Aorta (tissue), 5 donors: Measurements from ENCODE around the gene TIMM10B. TPM values are rescaled to one million over a fixed set of nuclear protein-coding genes. Genes with fewer than 3 reads are reported as not detected.

Source experiments
- ATAC-seq: fragments of 200-7000 bp; cut with Tn5 transposase; one replicate; pipeline ENCODE4 v1.9.1; 2022; ENCODE audit warnings: moderate library complexity; ENCODE audit not compliant: low FRiP score
- DNase-seq, 2 donors: peaks; one replicate each; pipeline ENCODE4 v3.0.0-alpha.2; 2020
- H3K27ac ChIP-seq, 2 donors: one replicate each; pipeline ENCODE4 v1.5.1; 2013; ENCODE audit warnings: low read length in 2 of 2, mild to moderate bottlenecking in 2 of 2, moderate library complexity in 2 of 2, control low read depth in 1 of 2, inconsistent platforms in 1 of 2, low read depth in 1 of 2
- H3K27me3 ChIP-seq, 2 donors: one replicate each; pipeline ENCODE4 v1.6.1; 2013; ENCODE audit warnings: control low read depth in 1 of 2, low read length in 1 of 2, mild to moderate bottlenecking in 1 of 2, moderate library complexity in 1 of 2; ENCODE audit not compliant: insufficient read depth in 2 of 2, control insufficient read depth in 1 of 2
- H3K36me3 ChIP-seq, 2 donors: one replicate each; pipeline ENCODE4 v1.6.1; 2013; ENCODE audit warnings: control low read depth in 1 of 2, low read length in 1 of 2, mild to moderate bottlenecking in 1 of 2; ENCODE audit not compliant: insufficient read depth in 2 of 2, control insufficient read depth in 1 of 2
- H3K4me1 ChIP-seq, 2 donors: one replicate each; pipeline ENCODE4 v1.6.1; 2013; ENCODE audit warnings: low read length in 2 of 2, control low read depth in 1 of 2, mild to moderate bottlenecking in 1 of 2, moderate library complexity in 1 of 2; ENCODE audit not compliant: insufficient read depth in 2 of 2, control insufficient read depth in 1 of 2
- H3K4me3 ChIP-seq, 2 donors: one replicate each; pipeline ENCODE4 v1.5.1; 2013; ENCODE audit warnings: low read length in 2 of 2, control low read depth in 1 of 2, mild to moderate bottlenecking in 1 of 2
- H3K9me3 ChIP-seq: one replicate; pipeline ENCODE4 v1.6.1; 2013; ENCODE audit warnings: mild to moderate bottlenecking, low read length; ENCODE audit not compliant: control insufficient read depth
- WGBS, 2 donors: extraction: QIAGEN DNeasy Blood & Tissue Kit; methylation state at CpG; one replicate each; pipeline ENCODE4 v1.1.7; 2013; 5-methylcytosine and 5-hydroxymethylcytosine counted together
- intact Hi-C, 2 donors: fragments of 100-400 bp; cut with DNase I; formaldehyde crosslinking; loops; one replicate each; pipeline versions ENCODE4 v1.14.2 to v1.15.0; 2022
- polyA plus RNA-seq, 2 donors: library from polyadenylated mRNA; stranded (reverse); fragments of 200-250 nt; gene quantifications; one replicate each; pipeline ENCODE4 v1.2.3, GENCODE V29; 2013
- total RNA-seq, 2 donors: library from RNA; stranded (reverse); fragmentation: NEBNext Ultra II Directional; extraction: Animal tissue kit (Norgen Biotek cat#: 25700); gene quantifications; one replicate each; pipeline ENCODE4 v1.2.1, GENCODE V29; 2021
- donor health status: healthy with polysubstance abuse.
- donor health status: Bipolar disorder and iron deficiency.
- donor health status: DM: no; HTN: no; CAD: no.
- donor health status: DM: no; HTN: no; CAD: no.
- donor health status: DM: yes; HTN: yes; CAD: no.

Gene TIMM10B
- total and polyA plus RNA-seq, 4 donors = 21.0 to 39.1 (median 34.2) TPM

DNA sequence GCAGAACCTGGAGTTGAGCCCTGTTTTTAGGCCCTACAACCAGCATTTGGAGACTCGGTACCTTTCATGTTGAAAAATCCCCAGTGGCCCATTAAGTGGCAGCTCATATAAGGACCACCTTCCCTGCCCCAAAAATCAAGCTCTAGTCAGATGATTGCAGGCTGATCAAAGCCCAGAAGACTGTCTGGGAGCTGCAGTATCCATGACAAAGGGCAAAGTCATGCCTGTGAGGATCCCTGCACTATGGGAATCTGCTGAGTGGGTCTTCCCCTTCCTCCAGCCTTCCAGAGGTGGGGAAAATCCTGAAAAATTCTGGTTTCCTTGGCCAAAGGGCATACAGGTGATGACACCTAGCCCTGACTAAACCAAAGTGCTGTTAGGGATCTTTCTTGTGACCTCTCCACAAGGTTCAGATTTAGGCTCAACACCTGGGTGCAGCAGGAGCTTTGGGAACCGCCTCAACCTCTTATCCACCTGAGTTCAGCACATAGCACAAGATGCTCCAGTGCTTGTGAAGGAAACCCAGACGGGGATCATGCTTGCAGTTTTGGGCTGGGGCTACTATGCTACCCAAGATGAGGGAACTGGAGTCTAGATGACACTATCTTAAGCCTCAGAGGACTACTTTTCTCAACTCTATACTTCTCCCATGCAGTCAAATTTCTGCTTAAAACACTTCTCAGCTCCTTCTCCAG lies 6.3 kb upstream of the TIMM10B start:
- Histone ChIP-seq H3K27me3 (no peaks in the 10 kb centered on the region), H3K4me3 (no peak overlapping the region), H3K4me1 (no peaks in the 10 kb centered on the region), H3K9me3 (no peaks in the 10 kb centered on the region), H3K27ac (peak overlapping the region in 1 of 2 donors; percentile 32), H3K36me3 (peaks cover 0 to 3% of the 10 kb centered on the region in 2 donors)
- 52 to 55% methylated on average over 3 of the region's 3 CpGs for WGBS, 2 donors
- DNase-seq (no peak), ATAC-seq (no peak)
- intact Hi-C loops = loop anchor here in 1 of 2 donors (5.0 kb wide), 1 partner anchor 38 kb away; no protein-coding TSS in a partner anchor

DNA sequence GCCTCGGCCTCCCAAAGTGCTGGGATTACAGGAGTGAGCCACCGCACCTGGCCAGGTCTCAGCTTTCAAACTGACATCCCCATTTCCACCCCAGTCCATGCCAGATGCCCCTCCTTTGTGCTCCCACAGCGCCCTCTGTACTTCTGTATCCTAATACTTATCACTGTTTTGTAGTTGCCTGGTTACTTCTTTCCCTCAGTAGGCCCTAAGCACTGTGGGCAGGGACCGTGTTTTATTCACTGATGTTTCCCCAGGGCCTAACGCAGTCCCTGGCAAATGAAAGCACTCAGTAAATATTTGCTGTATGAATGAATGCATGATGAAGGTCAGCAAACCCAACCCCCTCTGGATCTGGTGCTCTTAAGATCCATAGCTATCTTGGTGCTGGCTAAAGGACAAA lies 5.4 kb upstream of the TIMM10B start:
- Histone ChIP-seq H3K36me3 (peaks cover 0 to 3% of the 10 kb centered on the region in 2 donors), H3K9me3 (no peaks in the 10 kb centered on the region), H3K4me1 (no peaks in the 10 kb centered on the region), H3K27ac (no peak overlapping the region), H3K4me3 (no peak overlapping the region), H3K27me3 (no peaks in the 10 kb centered on the region)
- intact Hi-C loops = no loop called here
- whole genome bisulfite sequencing, 2 donors = 63 to 73% methylated on average over 5 of the region's 5 CpGs
- DNase-seq = no peak
- ATAC-seq = no peak

DNA sequence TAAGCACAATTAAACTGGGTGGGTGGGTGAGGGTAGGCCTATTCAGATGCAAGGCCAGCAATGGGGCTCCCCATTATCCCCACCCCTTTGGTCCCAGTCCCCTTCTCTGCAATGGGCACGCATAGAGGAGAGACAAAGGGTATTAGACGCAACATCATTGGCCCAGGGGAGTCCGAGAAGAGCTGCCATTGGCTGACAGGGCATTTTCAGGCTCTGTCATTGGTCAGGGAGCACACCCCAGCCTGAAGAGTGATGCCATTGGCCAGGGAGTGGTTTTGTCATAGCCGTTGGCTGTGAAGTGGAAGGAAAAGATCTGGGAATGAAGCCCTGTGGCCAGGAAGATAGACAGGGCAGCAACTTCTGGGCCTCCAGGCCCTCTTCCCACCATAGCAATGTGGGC lies 4.7 kb upstream of the TIMM10B start:
- 79 to 89% methylated on average over 4 of the region's 4 CpGs for WGBS, 2 donors
- no peak for ATAC-seq
- no peak overlapping the region for H3K27ac ChIP-seq
- no peaks in the 10 kb centered on the region for H3K27me3 ChIP-seq
- H3K9me3 ChIP-seq = no peaks in the 10 kb centered on the region
- no peak for DNase-seq
- no peak overlapping the region for H3K4me3 ChIP-seq
- peaks cover 0 to 3% of the 10 kb centered on the region in 2 donors for H3K36me3 ChIP-seq
- H3K4me1 ChIP-seq = no peaks in the 10 kb centered on the region
- intact Hi-C loops = no loop called here

GRCh38 chr11:6480299-6480914 lies 894 bp upstream of the TIMM10B start:
- Histone ChIP-seq H3K4me3 (peak overlapping the region; percentile 68 to 78), H3K36me3 (peaks cover 0 to 3% of the 10 kb centered on the region in 2 donors), H3K4me1 (peaks cover 0 to 2% of the 10 kb centered on the region in 2 donors), H3K9me3 (no peaks in the 10 kb centered on the region), H3K27ac (peak overlapping the region in 1 of 2 donors; percentile 75), H3K27me3 (no peaks in the 10 kb centered on the region)
- 32 to 34% methylated on average over 9 of the region's 9 CpGs for WGBS, 2 donors
- no peak for DNase-seq
- no peak for ATAC-seq
- intact Hi-C loops = loop anchor here in 1 of 2 donors (5.0 kb wide), 1 partner anchor 202 kb away; the partner anchor contains the start of gene MRPL17

GRCh38 chr11:6481924-6482275 lies 599 bp downstream of the TIMM10B start:
- DNase-seq (no peak), ATAC-seq (no peak)
- 2 to 9% methylated on average over 13 of the region's 13 CpGs for WGBS, 2 donors
- H3K4me3 ChIP-seq = peak overlapping the region; percentile 30 to 56
- H3K36me3 ChIP-seq = peaks cover 0 to 3% of the 10 kb centered on the region in 2 donors
- H3K9me3 ChIP-seq = no peaks in the 10 kb centered on the region
- intact Hi-C loops = loop anchor here in 1 of 2 donors (5.0 kb wide), 1 partner anchor 200 kb away; the partner anchor contains the start of gene MRPL17
- peaks cover 0 to 2% of the 10 kb centered on the region in 2 donors for H3K4me1 ChIP-seq
- H3K27ac ChIP-seq = peak overlapping the region in 1 of 2 donors; percentile 30
- H3K27me3 ChIP-seq = no peaks in the 10 kb centered on the region

DNA sequence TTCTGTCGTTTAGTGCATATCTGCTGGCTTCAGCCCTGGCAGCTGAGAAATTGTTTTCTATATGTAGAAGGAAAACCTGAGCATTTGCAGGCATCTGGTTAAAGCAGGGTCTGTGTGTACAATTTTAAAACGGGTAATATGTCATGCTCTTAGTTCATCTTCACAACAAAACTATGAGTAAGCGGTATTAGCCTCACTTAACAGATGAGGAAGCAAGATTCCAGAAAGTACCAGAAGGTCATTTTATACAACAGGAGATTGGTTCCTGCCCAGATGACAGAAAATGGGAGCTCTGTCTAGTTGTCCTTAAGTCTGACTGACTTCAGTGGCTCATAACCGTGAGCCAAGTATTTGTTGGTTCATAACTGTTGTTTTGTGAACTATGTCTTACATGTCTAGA lies 1.1 kb downstream of the TIMM10B start:
- H3K9me3 ChIP-seq = no peaks in the 10 kb centered on the region
- H3K36me3 ChIP-seq = peaks cover 0 to 3% of the 10 kb centered on the region in 2 donors
- intact Hi-C loops = loop anchor here in 1 of 2 donors (5.0 kb wide), 1 partner anchor 200 kb away; the partner anchor contains the start of gene MRPL17
- H3K4me1 ChIP-seq = peaks cover 0 to 2% of the 10 kb centered on the region in 2 donors
- WGBS, 2 donors = 68 to 76% methylated on average over 4 of the region's 4 CpGs
- no peak overlapping the region for H3K27ac ChIP-seq
- H3K4me3 ChIP-seq = peak overlapping the region in 1 of 2 donors; percentile 56
- H3K27me3 ChIP-seq = no peaks in the 10 kb centered on the region
- DNase-seq (no peak), ATAC-seq (no peak)

DNA sequence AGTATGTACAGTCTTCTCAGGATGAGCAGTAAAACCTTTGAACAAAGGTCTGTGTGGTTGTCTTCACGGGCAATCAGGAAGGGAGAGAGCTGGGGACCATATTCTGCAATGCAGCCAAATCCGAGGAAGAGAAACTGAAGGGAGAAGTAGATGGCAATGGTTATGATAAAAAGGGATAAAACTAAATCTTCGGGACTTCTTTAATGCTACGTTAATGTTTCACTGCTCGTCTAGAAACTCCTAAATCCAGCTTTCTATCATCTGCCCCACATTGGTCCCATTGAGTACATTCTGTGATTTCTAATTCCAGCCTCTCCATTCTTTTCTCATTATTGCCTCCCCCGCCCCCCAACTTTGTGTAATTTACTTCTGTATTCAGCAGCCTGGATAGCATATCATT lies 1.7 kb downstream of the TIMM10B start:
- H3K27ac ChIP-seq = no peak overlapping the region
- H3K4me3 ChIP-seq = no peak overlapping the region
- 87 to 88% methylated on average over 6 of the region's 6 CpGs for WGBS, 2 donors
- H3K36me3 ChIP-seq = peaks cover 0 to 3% of the 10 kb centered on the region in 2 donors
- no peaks in the 10 kb centered on the region for H3K9me3 ChIP-seq
- intact Hi-C loops = loop anchor here in 1 of 2 donors (5.0 kb wide), 1 partner anchor 199 kb away; the partner anchor contains the start of gene MRPL17
- ATAC-seq (no peak), DNase-seq (no peak)
- H3K4me1 ChIP-seq = peaks cover 0 to 2% of the 10 kb centered on the region in 2 donors
- no peaks in the 10 kb centered on the region for H3K27me3 ChIP-seq

DNA sequence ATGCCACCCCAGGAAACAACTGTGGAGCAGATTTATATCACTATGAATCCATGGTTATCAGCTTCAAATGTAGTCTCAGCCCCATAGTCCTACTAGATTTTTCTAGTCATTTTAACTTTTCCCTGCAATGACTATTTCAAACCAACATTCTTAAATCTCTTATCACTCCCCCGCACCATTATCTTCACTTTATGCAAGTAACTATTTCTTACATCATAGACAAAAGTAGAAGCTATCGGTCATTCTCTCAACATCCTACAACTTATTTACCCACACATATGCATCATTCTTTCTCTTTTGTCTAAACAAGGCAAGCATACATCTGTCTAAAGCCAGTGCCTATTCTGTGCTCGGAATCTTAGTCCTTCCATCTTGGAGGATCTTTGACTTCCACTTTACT lies 4.4 kb downstream of the TIMM10B start:
- 81 to 83% methylated on average over 3 of the region's 3 CpGs for WGBS, 2 donors
- intact Hi-C loops = no loop called here
- ATAC-seq (no peak), DNase-seq (no peak)
- Histone ChIP-seq H3K4me3 (no peak overlapping the region), H3K36me3 (peaks cover 0 to 3% of the 10 kb centered on the region in 2 donors), H3K27ac (no peak overlapping the region), H3K9me3 (no peaks in the 10 kb centered on the region), H3K27me3 (no peaks in the 10 kb centered on the region), H3K4me1 (peaks cover 0 to 2% of the 10 kb centered on the region in 2 donors)
